Measurements from ENCODE around the gene EPHX1.

Gene EPHX1

DNA sequence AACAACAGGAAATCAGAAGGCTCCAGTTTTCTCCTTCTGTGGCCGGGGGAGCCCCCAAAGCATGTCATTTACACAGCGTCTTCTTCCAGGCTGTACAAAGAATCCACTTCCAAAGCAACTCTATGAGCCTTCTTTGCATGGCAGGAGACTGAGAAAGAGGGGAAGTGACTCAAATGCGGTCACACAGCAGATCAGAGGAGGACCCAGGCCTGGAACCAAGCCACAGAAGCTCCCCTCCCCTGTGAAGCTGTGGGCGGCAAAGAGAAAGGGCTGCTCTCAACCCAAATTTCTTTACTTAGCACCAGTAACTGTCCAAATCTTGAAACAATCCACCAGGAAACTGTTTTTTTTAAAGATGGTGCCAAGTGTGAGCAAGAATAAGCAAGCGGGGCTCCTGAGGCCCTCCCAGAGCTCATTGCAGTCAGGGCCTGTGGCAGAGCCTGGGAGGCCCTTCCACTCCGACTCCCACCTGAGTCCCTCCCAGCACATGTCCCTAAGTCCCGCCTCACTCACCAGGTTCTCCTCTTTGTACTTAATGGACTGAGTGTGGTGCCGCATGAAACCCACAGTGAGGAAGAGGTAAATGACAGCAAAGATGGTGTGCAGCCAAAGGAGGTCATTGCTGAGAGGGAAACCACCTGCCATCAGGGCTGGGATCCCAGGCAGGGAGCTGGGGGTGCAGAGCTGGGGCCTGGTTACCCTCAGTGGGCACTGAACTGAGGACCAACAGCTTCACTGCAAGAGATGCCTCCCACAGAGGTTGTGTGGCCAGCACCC lies 56.3 kb downstream of the EPHX1 start:
- peak; percentile 13 for DNase-seq

- DNase-seq, result no peak
These were observed 57.1 kb downstream of the EPHX1 start for GRCh38 chr1:225866981-225867380.

DNA sequence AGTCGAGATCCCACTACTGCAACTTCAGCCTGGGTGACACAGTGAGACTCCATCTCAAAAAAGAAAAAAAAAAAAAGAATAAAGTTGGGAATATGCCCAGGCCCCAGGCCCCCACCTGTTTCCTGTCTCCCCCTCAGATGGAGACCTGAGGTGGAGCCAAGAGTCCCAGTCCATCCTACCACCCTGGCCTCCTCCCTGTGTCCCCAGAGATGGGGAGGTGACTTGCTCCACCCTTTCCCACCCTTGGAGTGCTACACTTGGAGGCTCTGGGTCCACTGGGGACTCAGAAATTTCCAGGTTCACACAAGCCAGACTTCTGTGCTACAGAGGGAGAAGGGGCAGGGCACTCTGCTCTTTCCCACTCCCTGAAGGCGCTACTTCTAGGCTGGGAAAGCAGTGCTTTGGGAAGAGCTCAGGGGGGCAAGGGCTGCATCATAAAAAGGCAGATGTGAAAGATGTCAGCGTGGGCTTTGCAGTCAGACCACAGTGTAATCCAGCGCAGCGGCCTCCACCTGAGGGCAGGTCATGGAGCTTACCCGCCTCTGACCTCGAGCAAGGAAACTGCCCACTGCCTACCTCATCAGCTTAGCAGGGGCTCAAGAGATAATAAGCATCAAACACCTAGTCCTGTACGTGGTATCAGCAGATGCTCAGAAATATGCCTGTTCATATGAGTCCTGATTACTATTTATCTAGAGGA lies 58.9 kb downstream of the EPHX1 start:
- no peak for DNase-seq

GRCh38 chr1:225870911-225871310 lies 61.0 kb downstream of the EPHX1 start:
- DNase-seq, result no peak

DNA sequence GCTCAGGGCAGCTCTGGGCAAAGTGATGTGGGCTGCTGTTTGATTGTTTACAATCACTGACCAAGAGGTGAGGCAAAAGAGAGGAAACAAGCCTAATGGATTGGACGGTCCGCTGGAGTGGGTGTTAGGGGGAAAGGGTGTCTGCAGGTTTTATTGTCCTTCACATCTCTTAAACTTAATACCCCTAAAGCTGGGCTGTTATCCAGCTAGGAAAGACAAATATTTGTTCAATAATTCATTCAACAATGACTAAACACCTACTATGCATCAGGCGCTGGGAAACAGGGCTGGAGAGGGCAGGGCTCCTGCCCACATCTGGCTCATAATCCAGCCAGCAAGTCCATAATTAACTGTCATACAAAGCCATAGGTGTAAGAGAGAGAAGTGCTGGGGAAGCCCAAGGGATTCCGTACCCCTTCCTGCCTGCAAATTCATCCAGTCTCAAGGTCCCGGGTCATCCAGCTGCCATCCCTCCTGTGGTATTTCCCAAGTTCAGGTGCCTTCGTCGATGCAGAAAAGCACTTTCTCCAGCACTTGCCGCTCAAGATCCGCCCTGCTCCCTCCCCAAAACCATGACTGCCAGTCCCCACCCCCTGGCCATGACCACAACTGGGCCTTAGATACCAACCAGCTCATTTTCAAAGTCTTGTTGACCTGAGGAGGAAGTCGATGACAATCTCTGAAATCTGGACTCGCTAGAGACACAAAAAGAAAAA lies 61.6 kb downstream of the EPHX1 start:
- no peak for DNase-seq

DNA sequence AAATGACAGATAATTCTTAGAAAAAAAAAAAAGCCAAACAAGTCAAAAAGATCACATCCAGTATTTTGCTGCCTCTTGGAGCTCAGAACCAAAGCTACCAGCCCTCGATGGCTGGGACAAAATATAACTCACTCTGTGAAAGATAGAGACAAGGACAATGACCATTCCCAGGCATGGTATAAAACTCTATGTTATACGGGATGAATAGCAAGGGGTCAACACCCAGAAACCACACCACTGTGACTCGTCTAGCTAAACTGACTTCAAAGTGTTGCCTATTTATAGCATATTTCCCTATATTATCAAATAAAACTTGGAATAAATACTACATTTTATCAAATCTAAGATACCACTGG lies 62.1 kb downstream of the EPHX1 start:
- DNase-seq, result no peak

GRCh38 chr1:225873281-225873850 lies 63.4 kb downstream of the EPHX1 start:
- DNase-seq, result no peak

DNA sequence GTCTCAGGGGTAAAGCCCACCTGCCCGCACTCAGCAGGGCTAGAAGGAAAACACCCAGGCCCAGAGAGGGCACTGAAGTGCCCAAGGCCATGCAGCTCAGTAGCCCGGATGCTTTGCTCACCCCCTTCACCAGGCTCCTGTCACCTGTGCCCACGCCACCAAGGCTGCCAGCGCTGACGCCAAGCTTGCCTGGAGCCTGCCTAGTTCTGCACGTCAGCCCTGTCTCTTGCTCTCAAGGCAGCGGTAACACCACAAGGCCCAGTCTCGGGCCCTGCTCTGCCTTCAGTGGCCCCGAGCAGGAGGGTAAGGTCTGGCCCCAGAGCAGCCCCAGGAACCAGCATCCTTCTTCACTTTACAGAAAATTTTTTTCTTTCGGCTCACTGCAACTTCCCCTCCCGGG lies 64.5 kb downstream of the EPHX1 start:
- DNase-seq, result no peak

GRCh38 chr1:225875044-225875815 lies 65.3 kb downstream of the EPHX1 start:
- no peak for DNase-seq

- no peak for DNase-seq
These were observed 67.1 kb downstream of the EPHX1 start for GRCh38 chr1:225876900-225877510.

GRCh38 chr1:225877580-225877979 lies 67.7 kb downstream of the EPHX1 start:
- DNase-seq, result no peak

GRCh38 chr1:225878282-225878681 lies 68.4 kb downstream of the EPHX1 start:
- no peak for DNase-seq

DNA sequence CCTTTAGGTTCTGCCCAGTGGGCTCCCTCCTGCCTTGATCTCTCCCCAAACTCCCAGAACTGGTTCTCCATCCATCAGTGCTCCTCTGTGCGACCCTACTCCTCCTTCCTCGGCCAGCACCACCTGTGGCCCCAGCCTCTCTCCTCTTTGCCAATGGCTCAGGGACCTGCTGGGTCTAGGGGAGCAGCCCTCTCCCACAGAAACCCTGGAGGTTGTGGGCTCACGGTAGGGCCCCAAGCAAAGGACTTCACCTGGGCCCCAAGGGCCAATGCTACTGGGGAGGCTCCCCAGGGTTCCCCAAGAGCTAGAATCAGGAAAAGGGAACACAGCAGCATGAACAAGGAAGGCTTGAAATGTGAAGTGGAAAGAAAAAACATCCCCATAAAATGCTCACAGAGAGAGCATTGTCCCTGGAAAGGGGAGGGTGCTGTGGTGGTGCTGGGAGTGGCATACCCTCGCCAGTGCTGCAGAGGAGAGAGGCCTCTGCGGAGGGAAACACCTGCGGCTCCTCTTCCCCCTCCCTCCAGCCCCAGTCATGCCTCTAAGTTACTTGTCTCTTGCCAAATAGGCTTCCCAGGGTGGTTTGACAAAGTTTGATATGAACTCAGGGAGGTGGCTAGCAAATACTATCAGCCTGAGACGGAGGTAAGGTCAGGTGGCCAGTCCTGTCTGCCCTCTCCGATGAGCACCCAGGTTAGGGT lies 69.7 kb downstream of the EPHX1 start:
- no peak for DNase-seq

DNA sequence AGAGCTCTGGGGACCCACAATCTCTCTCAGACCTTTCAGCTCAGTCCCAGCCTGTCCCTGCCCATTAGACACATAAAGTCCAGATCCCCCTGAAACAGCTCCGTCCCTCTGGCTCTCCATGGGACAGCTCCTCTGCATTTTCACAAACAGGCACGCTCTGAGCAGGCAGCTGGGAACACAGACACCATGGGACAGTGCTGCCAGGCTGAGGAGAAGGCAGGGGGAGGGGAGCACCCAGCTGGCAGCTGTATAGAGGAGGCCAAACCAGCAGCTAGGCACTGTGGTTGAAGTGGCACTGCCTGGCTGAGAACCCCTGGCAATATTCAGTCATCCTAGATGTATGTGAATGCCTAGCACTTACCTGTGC lies 70.3 kb downstream of the EPHX1 start:
- DNase-seq, result no peak

- no peak for DNase-seq
These were observed 70.7 kb downstream of the EPHX1 start for GRCh38 chr1:225880636-225881035.

GRCh38 chr1:225881081-225881958 lies 71.4 kb downstream of the EPHX1 start:
- DNase-seq, result peak; percentile 9

DNA sequence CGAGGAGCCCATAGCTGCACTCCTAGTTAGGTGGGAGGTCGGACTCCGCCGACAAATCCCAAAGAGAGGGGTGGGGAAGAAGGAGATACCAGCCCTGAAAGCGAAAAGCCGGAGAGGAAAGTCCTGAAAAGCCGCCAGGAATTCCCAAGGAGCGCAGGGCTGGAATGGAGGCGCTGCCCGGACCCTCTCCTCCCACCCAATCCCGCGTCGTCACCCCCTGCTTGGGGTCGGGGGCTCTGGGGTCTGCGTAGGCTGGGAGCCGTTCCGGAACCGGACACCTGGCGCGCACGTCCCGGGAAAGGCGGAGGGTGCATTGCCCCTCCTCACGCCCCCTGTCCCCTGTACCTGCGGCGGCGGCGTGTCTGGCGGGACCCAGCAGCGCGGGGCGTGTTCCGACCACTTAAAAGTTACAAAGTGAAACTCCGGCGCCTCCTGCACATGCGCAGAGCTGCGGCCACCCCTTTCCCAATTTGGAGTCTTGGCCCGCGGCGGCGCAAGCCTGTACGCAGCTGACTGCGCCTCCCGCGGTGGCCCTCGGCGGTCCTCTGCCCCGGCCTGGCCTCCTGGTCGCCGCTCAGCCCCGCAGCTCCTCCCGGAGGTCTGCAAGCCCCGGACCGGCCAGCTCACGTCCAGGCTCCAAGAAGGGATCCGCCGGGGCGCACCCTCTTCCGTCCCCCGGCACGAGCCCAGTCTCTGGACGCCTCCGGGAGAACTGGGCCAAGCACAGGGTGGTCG lies 72.2 kb downstream of the EPHX1 start, which contains the start of gene TMEM63A:
Gene TMEM63A, minus strand, starts transcription at position 422 of the 735 bp plus-strand sequence. CDS start 4,800 bp downstream, outside the sequence.
- peak; percentile 45 for DNase-seq

DNA sequence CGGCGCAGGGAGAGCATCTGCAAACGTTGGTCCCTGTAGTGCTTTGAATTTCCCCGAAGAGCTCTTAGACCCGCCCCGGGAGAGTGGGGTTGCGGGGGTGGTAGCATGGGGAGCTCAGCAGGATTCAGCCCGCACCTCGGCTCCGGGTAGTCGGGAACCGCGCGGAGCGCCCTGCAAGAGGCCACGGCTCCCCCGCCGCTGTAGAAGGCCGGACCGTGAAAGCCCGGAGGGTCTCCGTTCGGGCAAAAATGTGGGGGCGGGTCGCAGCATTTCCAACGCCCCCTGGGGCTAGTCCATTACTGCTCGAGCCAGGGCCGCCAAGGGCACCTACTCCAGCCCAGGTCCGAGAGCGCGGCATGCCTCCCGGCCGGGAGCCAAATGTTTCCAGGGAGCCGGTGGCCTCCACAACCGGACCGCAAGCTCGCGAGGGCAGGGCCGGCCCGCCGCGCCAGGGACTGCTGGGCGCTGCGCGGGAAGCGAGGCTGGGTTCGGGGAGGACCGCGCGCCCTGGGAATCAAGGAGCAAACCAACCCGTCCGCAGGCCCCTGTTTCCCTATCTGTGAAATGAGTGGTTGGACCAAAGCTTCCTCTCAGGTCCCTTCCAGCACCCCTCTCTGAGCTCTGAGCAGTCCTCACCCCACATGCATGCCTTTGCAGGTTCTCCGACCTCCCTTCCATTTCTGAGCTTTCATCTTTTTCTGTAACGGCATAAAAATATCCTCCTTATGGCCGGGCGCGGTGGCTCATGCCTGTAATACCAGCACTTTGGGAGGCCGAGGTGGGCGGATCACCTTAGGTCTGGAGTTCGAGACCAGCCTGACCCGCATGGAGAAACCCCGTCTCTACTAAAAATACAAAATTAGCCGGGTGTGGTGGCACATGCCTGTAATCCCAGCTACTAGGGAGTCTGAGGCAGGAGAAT lies 73.0 kb downstream of the EPHX1 start:
- DNase-seq, result no peak

Data from NK-92 treated with Interleukin-12 subunit alpha and Interleukin-12 subunit beta, amount 100 ng/mL, for 24 hours (cell line).